MM.1S (cell line): ENCODE data around the gene GAS7.

ENCODE experiments used
- EZH2 ChIP-seq: fragments of 300-600 bp; sonication (generic); optimal IDR thresholded peaks from 2 replicates; pipeline ENCODE3; 2017; ENCODE audit warnings: low read depth, mild to moderate bottlenecking, antibody characterized with exemption, low read length, mixed read lengths
- EZH2phosphoT487 ChIP-seq: fragments of 300-600 bp; sonication (generic); IDR thresholded peaks from 2 replicates; pipeline ENCODE4 v1.6.1; 2018; ENCODE audit warnings: antibody characterized with exemption, low read length
- TF ChIP-seq, protein P1 (sequence below): fragments of 300-600 bp; sonication (generic); IDR thresholded peaks from 2 replicates; pipeline ENCODE4 v1.5.1; 2016; ENCODE audit warnings: antibody characterized with exemption, low read length, mixed read lengths

DNA sequence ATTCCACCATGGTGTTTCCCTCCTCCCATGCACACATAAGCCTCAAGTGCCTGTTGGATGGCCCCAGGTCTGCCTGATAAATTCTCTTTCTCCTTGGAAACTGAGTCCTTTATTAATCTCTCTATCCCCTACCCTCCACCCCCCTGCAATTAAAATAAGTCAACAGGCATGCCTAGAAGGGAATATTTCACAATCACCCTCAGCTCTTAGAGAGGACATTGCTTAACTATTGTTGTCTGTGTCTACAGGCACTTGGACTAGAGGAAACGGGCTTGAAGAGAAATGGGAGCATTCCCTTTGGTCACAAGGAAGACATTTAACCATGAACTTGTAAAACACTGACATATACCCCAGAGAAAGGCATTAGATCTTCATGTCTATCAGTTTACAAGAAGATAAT is 332.8 kb downstream of the GAS7 start:
- TF ChIP-seq, protein P1, sequence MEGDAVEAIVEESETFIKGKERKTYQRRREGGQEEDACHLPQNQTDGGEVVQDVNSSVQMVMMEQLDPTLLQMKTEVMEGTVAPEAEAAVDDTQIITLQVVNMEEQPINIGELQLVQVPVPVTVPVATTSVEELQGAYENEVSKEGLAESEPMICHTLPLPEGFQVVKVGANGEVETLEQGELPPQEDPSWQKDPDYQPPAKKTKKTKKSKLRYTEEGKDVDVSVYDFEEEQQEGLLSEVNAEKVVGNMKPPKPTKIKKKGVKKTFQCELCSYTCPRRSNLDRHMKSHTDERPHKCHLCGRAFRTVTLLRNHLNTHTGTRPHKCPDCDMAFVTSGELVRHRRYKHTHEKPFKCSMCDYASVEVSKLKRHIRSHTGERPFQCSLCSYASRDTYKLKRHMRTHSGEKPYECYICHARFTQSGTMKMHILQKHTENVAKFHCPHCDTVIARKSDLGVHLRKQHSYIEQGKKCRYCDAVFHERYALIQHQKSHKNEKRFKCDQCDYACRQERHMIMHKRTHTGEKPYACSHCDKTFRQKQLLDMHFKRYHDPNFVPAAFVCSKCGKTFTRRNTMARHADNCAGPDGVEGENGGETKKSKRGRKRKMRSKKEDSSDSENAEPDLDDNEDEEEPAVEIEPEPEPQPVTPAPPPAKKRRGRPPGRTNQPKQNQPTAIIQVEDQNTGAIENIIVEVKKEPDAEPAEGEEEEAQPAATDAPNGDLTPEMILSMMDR, result no peak
- TF ChIP-seq EZH2phosphoT487, result no peak
- TF ChIP-seq EZH2, result no peak
